ENCODE data around the gene NDUFB6. TPM values are rescaled to one million over a fixed set of nuclear protein-coding genes. Genes with fewer than 3 reads are reported as not detected.

Gene NDUFB6
- total and polyA plus RNA-seq, 2 of the 4 experiments (the other 2 are of a cell fraction): 24.2 to 51.0 TPM

- Histone ChIP-seq H2BK15ac (ENCODE audit: low read depth, low read length) (no peak overlapping the region), H4K20me1 (ENCODE audit: insufficient read depth, low read length) (no peaks in the 10 kb centered on the region), H3K9me1 (ENCODE audit: insufficient read depth, low read length) (no peaks in the 10 kb centered on the region), H3K14ac (replicated peaks; ENCODE audit: low read depth, low read length) (no peak overlapping the region), H3K36me3 (ENCODE audit: control insufficient read depth, insufficient read depth, low read length) (no peaks in the 10 kb centered on the region), H2AK9ac (replicated peaks; ENCODE audit: low read depth, low read length, poor library complexity) (no peak overlapping the region), H3K79me1 (ENCODE audit: low read depth in 1 of 2, low read length in 2 of 2) (peaks cover 31 to 35% of the 10 kb centered on the region in 2 experiments), H3K4me3 (ENCODE audit: insufficient read depth, low read depth, low read length) (no peak overlapping the region), H3K4ac (ENCODE audit: low read depth, low read length) (no peak overlapping the region), H3K9me3 (ENCODE audit: control insufficient read depth, insufficient read depth, low read length) (no peaks in the 10 kb centered on the region; the same call in none of the 2 replicates), H4K91ac (ENCODE audit: insufficient read depth, low read depth, low read length) (no peak overlapping the region), H3K23ac (ENCODE audit: low read depth, low read length) (no peak overlapping the region), H2BK20ac (ENCODE audit: low read depth, low read length) (no peak overlapping the region), H3K9ac (ENCODE audit: low read depth, low read length) (no peak overlapping the region), H3K56ac (ENCODE audit: extremely low read depth, insufficient read depth, low read length) (no peak overlapping the region), H3K4me1 (ENCODE audit: control insufficient read depth, insufficient read depth, low read length) (peaks cover 3% of the 10 kb centered on the region), H4K5ac (ENCODE audit: low read depth, low read length) (no peak overlapping the region), H2BK120ac (ENCODE audit: low read depth, low read length) (no peak overlapping the region), H2AFZ (replicated peaks; ENCODE audit: low read length, poor library complexity) (no peak overlapping the region), H3K27me3 (ENCODE audit: control insufficient read depth, insufficient read depth, low read length) (no peaks in the 10 kb centered on the region), H3K18ac (ENCODE audit: low read depth, low read length) (no peak overlapping the region), H4K8ac (ENCODE audit: low read depth in 2 of 2, low read length in 2 of 2) (no peak overlapping the region), H3K4me2 (ENCODE audit: low read depth, low read length) (peak overlapping the region; percentile 11; the same call in 1 of the 2 replicates), H2BK5ac (ENCODE audit: low read depth, low read length, poor library complexity, severe bottlenecking) (no peak overlapping the region), H2AK5ac (ENCODE audit: low read depth, low read length) (no peak overlapping the region), H3K27ac (ENCODE audit: insufficient read depth, low read length) (no peak overlapping the region)
- BruUV-seq (replicated peaks): no TSS peak
- in situ Hi-C loops (cut with MboI; ENCODE audit: low sequenced_read_pairs): no loop called here
- TF ChIP-seq RAD21 (IDR thresholded peaks at IDR 0.05; ENCODE audit: low read length) (no peak), RFX5 (IDR thresholded peaks at IDR 0.05; ENCODE audit: low read depth, low read length) (no peak), MAZ (IDR thresholded peaks at IDR 0.05; ENCODE audit: borderline replicate concordance, low read depth, low read length) (no peak), RCOR1 (IDR thresholded peaks at IDR 0.05; ENCODE audit: insufficient replicate concordance, low read length) (no peak), CTCF (conservative IDR thresholded peaks at IDR 0.05; ENCODE audit: low read depth, low read length) (no peak), NFE2L2 (IDR thresholded peaks at IDR 0.05; ENCODE audit: low read depth, low read length) (no peak), POLR2A (IDR thresholded peaks at IDR 0.05; ENCODE audit: low read depth, low read length) (no peak), CHD1 (IDR thresholded peaks at IDR 0.05; ENCODE audit: low read depth, low read length) (no peak), SMC3 (IDR thresholded peaks at IDR 0.05; ENCODE audit: low read depth, low read length) (no peak), MAFK (IDR thresholded peaks at IDR 0.05; ENCODE audit: low read depth, low read length) (no peak), USF2 (IDR thresholded peaks at IDR 0.05; ENCODE audit: low read depth, low read length) (no peak)
- ChIA-PET CTCF (no interaction called here), POLR2A (ENCODE audit: unreplicated experiment) (no interaction called here)
- intact Hi-C loops (cut with micrococcal nuclease): no loop called here
- ATAC-seq (ENCODE audit: low read depth): no peak
- no peak for DNase-seq
- no CpG with 5 or more reads among the region's 1 CpG for WGBS, 2 experiments (ENCODE audit: extremely low coverage in 2 of 2, insufficient read length in 1 of 2)
- dilution Hi-C loops (cut with HindIII; ENCODE audit: low sequenced_read_pairs, unreplicated experiment): no loop called here
These were observed 49.0 kb downstream of the NDUFB6 start for GRCh38 chr9:32523910-32524309.

Data from IMR-90 (cell line).